Hindlimb muscle (tissue), 1 donor: ENCODE measurements around the gene MGST3. TPM values are rescaled to one million over a fixed set of nuclear protein-coding genes. Genes with fewer than 3 reads are reported as not detected.
"Not testable (repeated sequence)": the region's sequence is repeated elsewhere in the genome, so short reads cannot be mapped to it uniquely, and the experiment has no call there.

Source experiments
- DNase-seq: peaks from one replicate; pipeline ENCODE4 v3.0.0-alpha.2; 2013
- polyA plus RNA-seq: library from polyadenylated mRNA; unstranded; fragments of 120-200 nt; gene quantifications from one replicate; pipeline ENCODE4 v1.2.1, GENCODE V29; 2013; ENCODE audit not compliant: insufficient read length

MGST3 gene
- polyA plus RNA-seq, 1 donor = 152 TPM

GRCh38 chr1:165659581-165659895 is 28.5 kb downstream of the MGST3 start:
- DNase-seq = no peak

DNA sequence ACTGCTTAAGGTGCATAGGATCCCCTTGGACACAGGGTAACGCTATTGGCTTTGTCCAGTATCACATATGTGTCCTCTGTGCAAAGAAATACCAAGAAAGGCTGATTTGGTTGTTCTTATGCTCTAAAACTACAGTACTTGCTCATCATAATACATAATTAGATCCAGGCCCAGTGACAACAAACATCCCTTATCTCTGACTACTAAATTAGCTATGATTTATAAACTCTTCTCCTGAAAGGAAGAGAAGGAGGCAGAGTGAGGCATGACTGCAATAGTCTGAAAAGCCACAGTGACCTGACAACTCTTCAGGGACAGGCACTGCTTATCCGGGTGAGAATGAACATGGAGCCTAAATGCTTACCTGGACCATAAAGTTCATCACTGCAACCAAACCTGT is 30.7 kb downstream of the MGST3 start:
- DNase-seq = no peak

DNA sequence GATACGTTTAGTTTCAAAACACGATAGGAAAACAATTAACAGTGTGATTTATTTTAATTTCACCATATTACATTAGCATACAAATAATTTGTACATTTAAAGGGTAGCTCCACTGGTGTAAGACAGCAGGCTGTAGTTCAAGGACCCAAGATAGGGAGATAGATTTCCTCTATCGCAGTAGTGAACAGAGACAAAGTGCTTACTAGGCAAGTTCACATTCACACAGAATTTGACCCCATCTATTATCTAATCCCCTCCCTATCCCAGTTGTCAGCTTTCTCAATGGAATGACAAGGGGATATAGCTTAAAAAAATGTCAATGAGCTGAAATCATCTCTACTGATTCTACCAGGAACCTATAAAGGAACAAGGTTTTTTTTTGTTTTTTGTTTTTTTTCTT is 31.2 kb downstream of the MGST3 start:
- DNase-seq = no peak

GRCh38 chr1:165666152-165666825 is 35.3 kb downstream of the MGST3 start:
- DNase-seq = no peak

DNA sequence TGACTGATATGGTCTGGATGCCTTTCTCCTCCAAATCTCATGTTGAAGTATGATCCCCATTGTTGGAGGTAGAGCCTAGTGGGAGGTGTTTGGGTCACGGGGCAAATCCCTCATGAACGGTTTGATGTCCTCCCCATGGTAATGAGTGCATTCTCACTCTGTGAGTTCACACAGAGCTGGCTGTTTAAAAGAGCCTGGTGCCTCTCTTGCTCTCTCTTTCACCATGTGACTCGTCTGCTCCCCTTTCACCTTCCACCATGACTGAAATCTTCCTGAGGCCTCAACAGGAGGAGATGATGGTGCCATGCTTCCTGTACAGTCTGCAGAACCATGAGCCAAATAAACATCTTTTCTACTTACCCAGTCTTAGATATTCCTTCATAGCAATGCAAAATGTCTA is 37.1 kb downstream of the MGST3 start:
- no peak for DNase-seq

DNA sequence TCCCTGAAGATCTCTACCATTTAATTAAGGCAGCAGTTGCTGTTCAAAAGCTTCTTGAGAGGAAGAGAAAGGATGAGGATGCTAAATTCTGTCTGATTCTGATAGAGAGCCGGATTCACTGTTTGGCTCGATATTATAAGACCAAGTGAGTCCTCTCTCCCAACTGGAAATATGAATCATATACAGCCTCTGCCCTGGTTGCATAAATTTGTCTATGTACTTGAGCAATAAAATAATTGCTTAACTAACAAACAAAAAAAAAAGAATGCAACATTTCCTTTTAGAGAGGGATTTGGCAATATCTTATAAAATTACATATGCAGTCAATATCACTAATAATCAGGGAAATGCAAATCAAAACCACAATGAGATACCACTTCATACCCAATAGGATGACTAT is 40.5 kb downstream of the MGST3 start:
- no peak for DNase-seq

- no peak for DNase-seq
Observed at GRCh38 chr1:165674599-165674998, 43.6 kb downstream of the MGST3 start.

DNA sequence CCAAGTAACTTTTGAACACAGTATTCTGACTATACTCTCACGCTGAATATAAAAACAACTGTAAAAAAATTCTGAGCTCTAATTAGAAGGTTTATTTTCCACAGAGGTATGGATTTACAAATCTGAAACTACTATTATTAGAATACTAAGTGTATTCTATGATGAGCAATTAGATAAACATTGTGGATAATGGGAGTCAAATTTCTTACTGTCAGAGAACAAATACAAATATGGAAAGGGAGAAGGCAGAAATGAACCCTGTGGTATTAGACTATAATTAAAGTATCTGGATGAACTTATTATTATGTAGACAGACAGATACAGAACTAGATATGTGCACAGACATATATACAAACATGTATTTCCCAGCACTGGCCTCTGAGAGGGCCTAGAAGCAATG is 44.8 kb downstream of the MGST3 start:
- DNase-seq = no peak

GRCh38 chr1:165678509-165678908 is 47.5 kb downstream of the MGST3 start:
- DNase-seq = no peak

DNA sequence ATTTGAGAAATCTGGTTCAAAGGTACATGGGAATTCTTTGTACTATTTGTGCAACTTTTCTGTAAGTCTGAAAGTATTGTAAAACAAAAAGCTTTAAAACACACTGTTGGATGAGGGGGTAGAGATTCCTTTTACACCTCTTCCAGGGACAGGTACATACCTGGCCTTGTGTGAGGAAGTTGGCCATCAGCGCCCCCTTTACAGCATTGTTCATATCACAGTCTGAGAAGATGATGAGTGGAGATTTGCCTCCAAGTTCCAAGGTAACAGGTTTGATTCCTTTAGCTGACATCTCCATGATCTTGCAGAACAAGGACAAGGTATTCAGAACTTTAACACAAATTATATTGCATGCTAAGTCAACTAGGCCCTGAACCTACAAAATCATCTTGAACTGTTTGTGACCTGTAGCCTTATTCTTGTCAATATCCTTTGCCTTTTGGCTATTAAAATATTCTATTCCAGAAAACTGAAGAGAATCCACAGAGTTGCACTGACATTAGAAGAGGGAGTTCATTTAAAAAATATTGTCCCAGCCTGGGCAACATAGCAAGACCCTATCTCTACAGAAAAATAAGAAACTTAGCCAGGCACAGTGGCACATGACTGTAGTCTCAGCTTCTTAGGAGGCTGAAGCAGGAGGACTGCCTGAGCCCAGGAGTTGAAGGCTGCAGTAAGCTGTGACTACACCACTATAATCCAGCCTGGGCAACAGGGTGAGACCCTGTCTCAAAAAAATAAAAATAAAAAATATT is 48.4 kb downstream of the MGST3 start:
- no peak for DNase-seq

DNA sequence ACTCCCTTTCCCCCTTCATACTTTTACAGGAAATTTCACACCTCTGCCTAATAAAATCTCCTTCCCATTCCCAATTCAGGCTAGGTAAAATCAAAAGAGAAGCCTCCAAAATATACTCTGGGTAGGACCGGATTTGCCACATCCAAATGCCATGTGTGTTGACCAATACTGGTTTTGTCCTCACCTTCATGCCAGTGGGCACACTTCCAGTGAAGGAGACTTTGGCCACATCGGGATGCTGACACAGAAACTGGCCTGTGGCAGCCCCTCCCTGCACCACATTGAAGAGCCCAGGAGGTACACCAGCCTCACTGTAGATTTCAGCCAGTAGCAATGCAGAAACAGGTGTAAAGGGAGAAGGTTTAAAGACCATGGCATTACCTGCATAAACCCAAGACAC is 49.3 kb downstream of the MGST3 start:
- DNase-seq = no peak

DNA sequence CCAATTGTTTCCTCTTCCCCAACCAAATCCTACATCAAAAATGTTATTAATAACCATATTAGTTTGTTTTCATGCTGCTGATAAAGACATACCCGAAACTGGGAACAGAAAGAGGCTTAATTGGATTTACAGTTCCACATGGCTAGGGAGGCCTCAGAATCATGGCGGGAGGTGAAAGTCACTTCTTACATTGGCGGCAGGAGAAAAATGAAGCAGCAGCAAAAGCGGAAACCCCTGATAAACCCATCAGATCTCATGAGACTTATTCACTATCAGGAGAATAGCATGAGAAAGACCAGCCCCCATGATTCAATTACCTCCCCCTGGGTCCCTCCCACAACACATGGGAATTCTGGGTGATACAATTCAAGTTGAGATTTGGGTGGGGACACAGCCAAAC is 49.7 kb downstream of the MGST3 start:
- not testable (repeated sequence) for DNase-seq

GRCh38 chr1:165683848-165684485 is 52.9 kb downstream of the MGST3 start:
- no peak for DNase-seq

- DNase-seq = no peak
Observed at GRCh38 chr1:165686121-165686970, 55.3 kb downstream of the MGST3 start.

- no peak for DNase-seq
Observed at GRCh38 chr1:165686971-165687433, 56.0 kb downstream of the MGST3 start.

- no peak for DNase-seq
Observed at GRCh38 chr1:165688046-165688445, 57.0 kb downstream of the MGST3 start.

- DNase-seq = peak; percentile 48
Observed at GRCh38 chr1:165695031-165695430, 64.0 kb downstream of the MGST3 start.

DNA sequence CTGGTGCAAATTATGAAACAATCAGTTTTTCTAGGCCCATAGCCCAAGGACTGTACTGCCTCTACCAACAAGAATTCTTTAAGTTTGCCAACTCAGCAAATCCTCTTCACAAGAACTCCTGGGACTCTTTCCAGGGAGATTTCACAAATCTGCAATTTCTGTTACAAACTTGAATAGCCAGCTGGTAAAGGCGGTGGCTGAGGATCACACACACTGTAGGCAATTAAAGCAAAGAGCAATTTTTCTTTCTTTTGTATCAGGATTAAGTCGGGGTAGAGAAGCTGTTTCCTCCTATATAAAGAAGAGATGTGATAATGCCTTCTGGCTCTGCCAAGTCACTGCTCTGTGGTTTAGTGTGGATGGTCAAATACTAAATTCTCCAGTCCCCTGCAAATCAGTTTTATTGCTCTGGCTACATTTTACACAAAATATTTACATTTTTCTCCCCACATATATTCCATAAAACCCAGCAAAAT is 65.6 kb downstream of the MGST3 start:
- DNase-seq = peak; percentile 69

DNA sequence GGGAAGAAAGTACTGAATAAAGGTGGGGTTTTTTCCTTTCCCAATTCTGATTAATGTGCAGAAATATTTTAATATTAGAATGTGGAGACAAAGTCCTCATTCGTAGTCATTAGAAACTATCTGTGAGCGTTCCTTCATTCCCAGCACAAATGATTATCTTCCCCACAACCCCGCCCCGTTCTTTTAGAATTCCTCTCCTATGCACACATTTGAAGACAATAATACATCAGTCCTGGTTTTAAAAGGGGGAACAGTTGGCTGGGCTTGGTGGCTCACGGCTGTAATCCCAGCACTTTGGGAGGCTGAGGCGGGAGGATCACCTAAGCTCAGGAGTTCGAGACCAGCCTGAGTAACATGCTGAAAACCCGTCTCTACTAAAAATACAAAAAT is 66.5 kb downstream of the MGST3 start:
- no peak for DNase-seq

- peak; percentile 82 for DNase-seq
Observed at GRCh38 chr1:165697881-165698760, 67.1 kb downstream of the MGST3 start, which contains the start of gene ALDH9A1. Gene ALDH9A1, minus strand, starts transcription at chr1:165698562. Its CDS starts 4 bp downstream, at chr1:165698558.

GRCh38 chr1:165698761-165699052 is 67.7 kb downstream of the MGST3 start:
- DNase-seq = no peak

DNA sequence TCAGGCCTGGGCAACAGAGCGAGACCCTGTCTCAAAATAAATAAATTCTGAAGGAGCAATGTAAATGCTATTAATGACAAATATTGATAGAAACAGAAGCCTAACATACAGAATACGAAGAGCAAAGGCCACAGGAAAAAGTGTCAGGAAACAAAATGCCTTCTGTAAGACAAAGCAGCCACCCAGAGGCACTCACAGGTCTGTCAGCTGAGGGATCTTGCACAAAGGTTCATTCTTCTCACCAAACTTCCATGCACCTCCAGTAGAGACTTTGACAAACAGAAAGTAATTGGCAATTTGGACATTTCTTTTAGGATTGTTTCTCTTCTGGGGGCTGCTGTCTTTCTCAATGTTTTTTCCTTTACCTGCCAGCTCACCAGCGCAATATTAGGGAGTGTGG is 68.5 kb downstream of the MGST3 start:
- no peak for DNase-seq
